ENCODE measurements around the gene IFNAR1. TPM values are rescaled to one million over a fixed set of nuclear protein-coding genes. Genes with fewer than 3 reads are reported as not detected.
"Not testable (repeated sequence)": the region's sequence is repeated elsewhere in the genome, so short reads cannot be mapped to it uniquely, and the experiment has no call there.

The IFNAR1 gene
- total RNA-seq, 2 donors from 2014 or later: 30.7 to 33.1 TPM

DNA sequence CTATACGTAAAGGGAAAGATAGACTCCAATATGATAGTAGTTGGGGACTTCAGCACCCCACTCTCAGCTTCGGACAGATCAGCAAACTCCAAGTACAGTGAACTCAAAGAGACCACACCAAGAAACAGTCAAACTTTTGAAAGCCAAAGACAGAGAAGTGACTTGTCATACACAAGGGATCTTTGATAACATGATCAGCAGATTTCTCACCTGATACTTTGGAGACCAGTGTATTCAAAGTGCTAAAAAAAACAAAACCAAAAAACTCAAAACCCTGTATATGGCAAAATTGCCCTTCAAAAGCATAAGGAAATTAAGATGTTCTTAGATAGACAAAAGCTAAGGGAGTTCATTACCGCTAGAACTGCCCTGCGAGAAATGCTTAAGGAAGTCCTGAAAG is 9.4 kb downstream of the IFNAR1 start:
- intact Hi-C loops (cut with DNase I): no loop called here
- ATAC-seq: no peak

DNA sequence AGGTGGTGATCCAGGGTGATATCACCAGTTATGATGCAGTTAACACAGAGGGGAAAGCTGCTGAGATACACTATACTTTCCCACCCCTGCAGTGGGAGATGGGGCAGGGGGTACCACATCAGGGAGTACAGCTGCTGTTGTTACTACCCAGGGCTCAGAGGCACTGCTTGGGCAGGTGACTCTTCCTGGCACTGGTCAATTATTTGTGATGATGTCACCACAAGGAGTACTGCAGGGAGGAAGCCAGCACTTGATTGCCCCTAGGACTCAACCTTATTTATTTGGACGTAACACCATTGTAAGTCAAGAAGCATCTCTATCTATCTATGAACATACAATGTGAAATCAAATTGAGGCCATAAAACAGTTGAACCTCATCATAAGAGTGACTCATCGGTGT is 10.1 kb downstream of the IFNAR1 start:
- ATAC-seq (no peak), DNase-seq (no peak)
- intact Hi-C loops (cut with DNase I): no loop called here

More for the DNA sequence above, 9.4 kb downstream of the IFNAR1 start:
- no peak for DNase-seq

DNA sequence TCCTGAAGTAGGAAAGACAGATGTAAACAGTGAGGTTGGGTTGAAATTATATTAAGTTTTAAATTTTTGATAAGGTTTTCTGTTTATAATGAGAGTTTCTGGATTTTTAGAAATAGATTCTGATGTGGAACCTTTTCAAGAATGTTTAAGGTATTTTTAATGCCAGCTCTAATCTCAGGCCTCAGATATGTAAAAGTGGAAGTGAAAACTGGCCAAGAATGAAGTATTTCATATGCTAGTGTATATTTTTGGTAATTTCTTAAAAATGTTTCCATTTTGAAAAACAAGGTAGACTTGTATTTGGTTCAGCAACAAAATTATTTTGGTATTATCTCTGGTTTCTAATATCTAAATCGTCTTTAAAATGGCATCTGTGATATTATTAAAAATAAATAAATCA is 14.4 kb downstream of the IFNAR1 start:
- intact Hi-C loops (cut with DNase I): no loop called here
- no peak for DNase-seq

GRCh38 chr21:33339918-33340317 is 15.1 kb downstream of the IFNAR1 start:
- ATAC-seq (peak in 1 of 2 donors; percentile 29), DNase-seq (no peak)
- intact Hi-C loops (cut with DNase I): no loop called here

More for the DNA sequence above, 14.4 kb downstream of the IFNAR1 start:
- ATAC-seq: no peak

DNA sequence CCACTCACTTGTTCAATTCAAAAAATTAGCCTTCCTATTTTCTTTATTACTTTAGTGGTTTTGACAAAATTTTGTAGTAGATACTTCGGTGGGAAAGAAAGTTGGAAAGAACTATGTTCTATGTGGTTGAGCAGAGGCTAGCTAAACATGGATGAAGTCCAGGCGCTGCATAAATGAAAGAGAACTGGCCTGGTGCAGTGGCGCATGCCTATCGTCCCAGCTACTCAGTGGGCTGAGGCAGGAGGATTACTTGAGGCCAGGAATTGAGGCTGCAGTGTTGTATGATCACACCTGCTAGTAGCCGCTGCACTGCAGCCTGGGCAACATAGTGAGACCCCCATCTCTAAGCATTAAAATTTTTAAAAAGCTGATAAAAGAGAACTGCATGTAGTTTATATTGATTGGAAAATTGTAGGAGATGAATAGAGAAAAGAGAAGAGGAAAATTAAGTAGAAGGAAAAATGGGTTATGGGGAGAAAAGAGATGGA is 21.0 kb downstream of the IFNAR1 start:
- intact Hi-C loops (cut with DNase I): no loop called here
- no peak for ATAC-seq
- DNase-seq: no peak

DNA sequence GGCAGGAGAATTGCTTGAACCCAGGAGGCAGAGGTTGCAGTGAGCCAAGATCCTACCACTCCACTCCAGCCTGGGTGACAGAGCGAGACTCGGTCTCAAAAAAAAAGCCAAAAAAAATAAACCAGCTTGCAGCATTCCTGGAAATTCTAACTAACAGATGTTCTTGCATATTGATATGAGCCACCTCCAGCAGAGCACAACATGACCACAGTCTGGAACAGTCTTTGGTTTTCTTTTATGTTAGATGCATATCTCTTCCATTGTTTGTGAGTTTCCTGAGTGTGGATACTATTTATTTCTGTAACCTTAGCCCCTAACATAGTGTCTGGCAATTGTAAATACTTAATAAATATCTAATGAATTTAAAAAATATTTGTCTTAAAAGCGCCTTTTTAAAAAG is 23.9 kb downstream of the IFNAR1 start:
- ATAC-seq: peak in 1 of 2 donors; percentile 27
- no peak for DNase-seq
- intact Hi-C loops (cut with DNase I): no loop called here

DNA sequence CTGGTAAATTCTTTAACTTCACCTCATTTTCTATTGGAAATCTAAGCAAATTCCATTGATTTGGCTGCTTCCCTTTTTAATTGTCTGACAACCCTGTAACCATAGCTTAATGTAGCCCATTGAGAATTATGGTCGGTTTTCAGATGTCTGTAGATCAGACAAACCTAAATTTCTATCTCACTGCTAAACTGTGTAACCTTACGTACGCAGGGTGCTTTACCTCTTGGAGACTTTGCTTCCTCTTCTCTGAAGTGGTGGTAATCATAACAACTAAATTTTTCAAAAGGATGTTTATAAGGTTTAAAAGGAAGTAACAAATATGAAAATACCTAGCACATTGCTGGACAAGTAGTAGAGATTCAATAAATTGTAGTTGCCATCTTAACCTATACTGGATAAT is 25.9 kb downstream of the IFNAR1 start:
- no peak for ATAC-seq
- DNase-seq: no peak
- intact Hi-C loops (cut with DNase I): no loop called here

DNA sequence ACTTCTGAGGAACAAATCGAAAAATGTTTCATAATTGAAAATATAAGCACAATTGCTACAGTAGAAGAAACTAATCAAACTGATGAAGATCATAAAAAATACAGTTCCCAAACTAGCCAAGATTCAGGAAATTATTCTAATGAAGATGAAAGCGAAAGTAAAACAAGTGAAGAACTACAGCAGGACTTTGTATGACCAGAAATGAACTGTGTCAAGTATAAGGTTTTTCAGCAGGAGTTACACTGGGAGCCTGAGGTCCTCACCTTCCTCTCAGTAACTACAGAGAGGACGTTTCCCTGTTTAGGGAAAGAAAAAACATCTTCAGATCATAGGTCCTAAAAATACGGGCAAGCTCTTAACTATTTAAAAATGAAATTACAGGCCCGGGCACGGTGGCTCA is 30.6 kb downstream of the IFNAR1 start:
- no peak for DNase-seq
- ATAC-seq: no peak
- intact Hi-C loops (cut with DNase I): no loop called here

DNA sequence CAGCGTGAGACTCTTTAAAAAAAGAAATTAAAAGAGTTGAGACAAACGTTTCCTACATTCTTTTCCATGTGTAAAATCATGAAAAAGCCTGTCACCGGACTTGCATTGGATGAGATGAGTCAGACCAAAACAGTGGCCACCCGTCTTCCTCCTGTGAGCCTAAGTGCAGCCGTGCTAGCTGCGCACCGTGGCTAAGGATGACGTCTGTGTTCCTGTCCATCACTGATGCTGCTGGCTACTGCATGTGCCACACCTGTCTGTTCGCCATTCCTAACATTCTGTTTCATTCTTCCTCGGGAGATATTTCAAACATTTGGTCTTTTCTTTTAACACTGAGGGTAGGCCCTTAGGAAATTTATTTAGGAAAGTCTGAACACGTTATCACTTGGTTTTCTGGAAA is 31.2 kb downstream of the IFNAR1 start:
- ATAC-seq: no peak
- intact Hi-C loops (cut with DNase I): no loop called here

DNA sequence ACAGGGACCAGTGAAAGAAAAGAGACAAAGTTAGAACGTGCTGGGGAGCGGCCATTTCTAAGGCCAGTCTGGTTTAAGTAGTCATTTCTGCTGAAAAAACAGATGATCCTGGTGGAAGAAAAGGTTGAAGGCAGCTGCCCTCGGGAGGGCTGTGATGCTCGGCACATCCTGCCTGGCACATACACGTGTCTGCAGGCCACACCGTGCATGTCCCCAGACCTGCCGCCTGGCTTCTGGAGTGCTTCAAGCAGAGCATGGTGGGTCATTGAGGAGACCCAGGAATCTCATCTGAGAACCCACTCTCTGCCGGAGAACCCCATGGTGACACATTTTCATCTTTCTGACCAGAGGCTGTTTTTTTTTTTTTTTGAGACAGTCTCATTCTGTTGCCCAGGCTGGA is 32.4 kb downstream of the IFNAR1 start:
- no peak for ATAC-seq
- intact Hi-C loops (cut with DNase I): no loop called here

More for the DNA sequence above, 31.2 kb downstream of the IFNAR1 start:
- DNase-seq: no peak

DNA sequence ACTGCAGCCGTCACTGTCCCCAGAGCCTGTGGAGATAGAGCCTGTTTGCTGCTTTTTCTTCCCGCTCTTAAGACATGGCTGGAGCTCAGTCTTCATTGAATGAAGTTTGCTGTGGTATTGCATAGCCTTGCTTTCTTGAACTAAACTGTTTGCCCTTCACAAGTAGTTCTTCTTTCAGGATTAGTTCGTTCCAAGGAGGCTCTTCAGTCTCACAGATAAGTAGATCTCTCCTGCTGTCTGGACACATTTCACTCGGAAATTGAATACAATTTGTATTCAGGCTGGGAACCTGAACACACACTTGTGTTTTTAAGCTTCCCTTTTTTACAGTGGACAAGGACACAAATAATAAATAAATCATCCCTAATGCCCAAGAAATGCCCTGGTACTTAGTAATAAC is 34.7 kb downstream of the IFNAR1 start:
- ATAC-seq: no peak
- intact Hi-C loops (cut with DNase I): no loop called here
- no peak for DNase-seq

More for the DNA sequence above, 32.4 kb downstream of the IFNAR1 start:
- no peak for DNase-seq

DNA sequence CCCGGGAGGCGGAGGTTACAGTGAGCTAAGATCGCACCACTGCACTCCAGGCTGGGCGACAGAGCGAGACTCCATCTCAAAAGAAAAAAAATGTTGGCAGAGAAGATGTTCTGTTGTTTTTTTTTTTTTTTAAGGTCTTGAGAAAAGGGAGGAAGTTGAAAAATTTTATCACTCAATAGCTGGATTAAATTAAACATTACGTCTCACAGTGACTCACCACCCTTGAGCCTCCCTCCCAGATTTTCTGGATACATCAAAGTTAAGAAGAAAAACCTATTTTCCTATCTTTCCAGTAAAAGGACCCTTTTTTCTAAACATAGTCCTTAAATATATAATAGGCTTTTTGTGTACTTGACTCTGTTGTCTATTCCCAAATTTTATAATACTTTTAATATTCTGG is 35.5 kb downstream of the IFNAR1 start:
- ATAC-seq (peak; percentile 31 to 65), DNase-seq (no peak)
- intact Hi-C loops (cut with DNase I): no loop called here

- ATAC-seq (peak; percentile 82 to 86), DNase-seq (peak; percentile 73)
- intact Hi-C loops (cut with DNase I): no loop called here
Measured at GRCh38 chr21:33360881-33361602, 36.3 kb downstream of the IFNAR1 start.

DNA sequence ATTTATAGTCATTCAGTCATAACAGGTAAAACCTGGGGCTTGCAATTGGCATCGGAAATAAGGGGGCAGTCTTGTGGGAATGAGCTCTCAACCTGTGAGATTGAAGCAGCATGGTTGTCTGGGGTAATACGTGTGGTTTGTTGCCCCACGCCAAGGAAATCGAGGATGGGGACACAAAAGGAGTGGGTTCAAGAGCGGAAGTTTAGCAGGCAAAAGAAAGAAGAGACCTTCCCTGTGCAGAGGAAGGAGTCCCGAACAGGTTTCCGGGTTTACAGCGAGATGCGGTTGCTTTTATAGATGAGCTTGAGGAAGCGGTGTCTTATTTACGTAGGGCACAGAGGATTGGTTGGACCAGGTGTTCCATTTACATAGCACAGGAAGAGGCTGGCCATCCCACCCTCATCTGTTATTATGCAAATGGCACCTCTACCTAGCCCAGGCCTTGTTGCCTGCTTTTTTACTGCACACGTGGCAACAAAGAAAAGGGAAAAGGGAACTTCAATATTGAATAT is 37.3 kb downstream of the IFNAR1 start:
- DNase-seq (no peak), ATAC-seq (peak; percentile 11 to 23)
- intact Hi-C loops (cut with DNase I): no loop called here

GRCh38 chr21:33363911-33364609 is 39.3 kb downstream of the IFNAR1 start:
- DNase-seq; ATAC-seq; intact Hi-C loops (cut with DNase I): not testable (repeated sequence)

DNA sequence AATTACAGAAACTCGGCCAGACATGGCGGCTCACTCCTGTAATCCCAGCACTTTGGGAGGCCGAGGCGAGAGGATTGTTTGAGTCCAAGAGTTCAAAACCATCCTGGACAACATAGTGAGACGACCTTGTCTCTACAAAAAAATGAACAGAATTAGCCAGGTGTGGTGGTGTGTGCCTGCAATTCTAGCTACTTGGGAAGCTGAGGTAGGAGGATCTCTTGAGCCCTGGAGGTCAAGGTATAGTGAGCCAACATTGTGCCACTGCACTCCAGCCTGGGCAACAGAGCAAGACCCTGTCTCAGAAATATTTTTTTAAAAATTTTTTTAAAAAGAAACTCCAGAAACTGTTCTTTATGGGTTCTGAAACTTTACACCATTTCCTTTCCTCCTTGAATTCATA is 40.1 kb downstream of the IFNAR1 start:
- DNase-seq (no peak), ATAC-seq (no peak)
- intact Hi-C loops (cut with DNase I): no loop called here

GRCh38 chr21:33367309-33367973 is 42.7 kb downstream of the IFNAR1 start:
- ATAC-seq (no peak), DNase-seq (no peak)
- intact Hi-C loops (cut with DNase I): no loop called here

DNA sequence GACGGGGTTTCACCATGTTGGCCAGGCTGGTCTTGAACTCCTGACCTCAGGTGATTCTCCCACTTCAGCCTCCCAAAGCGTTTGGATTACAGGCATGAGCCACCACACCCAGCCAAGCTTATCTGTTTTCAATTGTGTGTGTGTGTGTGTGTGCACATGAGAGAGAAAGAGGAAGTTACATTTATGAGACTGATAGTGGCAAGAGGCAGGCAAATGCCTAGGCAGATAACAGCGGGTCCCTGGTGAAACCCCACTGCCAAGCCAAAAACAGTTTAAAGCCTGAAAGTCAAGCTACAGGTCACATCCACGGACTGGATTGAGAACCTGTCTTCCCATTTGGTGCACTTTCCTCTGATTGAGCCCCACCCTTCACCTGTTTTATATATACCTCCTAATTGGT is 43.4 kb downstream of the IFNAR1 start:
- DNase-seq (no peak), ATAC-seq (no peak)
- intact Hi-C loops (cut with DNase I): no loop called here

- intact Hi-C loops (cut with DNase I): no loop called here
- ATAC-seq: no peak
- DNase-seq: no peak
Measured at GRCh38 chr21:33368576-33368975, 43.8 kb downstream of the IFNAR1 start.

DNA sequence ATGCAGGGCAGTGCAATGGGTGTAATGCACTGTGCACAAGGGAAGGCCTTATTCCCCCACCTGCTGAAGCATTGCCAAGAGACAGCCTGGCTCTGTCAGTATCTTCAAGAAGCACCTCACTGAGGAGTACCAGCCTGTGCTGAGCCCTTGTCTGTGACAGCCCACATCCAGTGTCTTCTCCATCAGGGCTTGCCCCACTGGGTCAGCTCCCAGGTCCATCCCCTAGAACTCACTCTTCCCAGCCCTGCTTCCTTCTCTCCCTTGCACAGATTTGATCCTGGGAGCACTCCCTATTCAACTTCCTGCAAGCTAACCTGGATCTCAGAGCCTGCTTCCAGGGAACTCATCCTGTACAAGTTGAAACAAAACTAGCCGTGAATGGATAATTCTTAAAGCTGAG is 44.8 kb downstream of the IFNAR1 start:
- no peak for DNase-seq
- ATAC-seq: no peak
- intact Hi-C loops (cut with DNase I): no loop called here

All from left cardiac atrium (tissue), 4 donors.